Karpas-422 (cell line): ENCODE measurements around the gene HDAC10. TPM values are rescaled to one million over a fixed set of nuclear protein-coding genes. Genes with fewer than 3 reads are reported as not detected.

Experiments
- DNase-seq: peaks from one replicate; pipeline ENCODE4 v3.0.0-alpha.2; 2015
- H2AFZ ChIP-seq: fragments of 200-600 bp; sonication (generic); 2 replicates; pipeline ENCODE4 v1.6.1; 2014; ENCODE audit warnings: antibody characterized with exemption, low read length, mixed read lengths
- H3K27ac ChIP-seq: fragments of 200-600 bp; sonication (generic); 2 replicates; pipeline ENCODE4 v1.5.1; 2014; ENCODE audit warnings: mild to moderate bottlenecking, low read length, moderate library complexity
- H3K27me3 ChIP-seq: fragments of 200-600 bp; sonication (generic); 2 replicates; pipeline ENCODE4 v1.6.1; 2014; ENCODE audit warnings: low read length, mixed read lengths
- H3K36me3 ChIP-seq: fragments of 200-600 bp; sonication (generic); 2 replicates; pipeline ENCODE4 v1.6.1; 2014; ENCODE audit warnings: low read length, mixed read lengths; ENCODE audit not compliant: insufficient read depth
- H3K4me1 ChIP-seq: fragments of 200-600 bp; sonication (generic); 2 replicates; pipeline ENCODE4 v1.6.1; 2014; ENCODE audit warnings: mild to moderate bottlenecking, low read length, mixed read lengths
- H3K4me2 ChIP-seq: fragments of 200-600 bp; sonication (generic); 2 replicates; pipeline ENCODE4 v1.6.1; 2014; ENCODE audit warnings: low read length, low read depth, mild to moderate bottlenecking; ENCODE audit not compliant: poor library complexity, severe bottlenecking
- H3K4me3 ChIP-seq: fragments of 200-600 bp; sonication (generic); 2 replicates; pipeline ENCODE4 v1.5.1; 2014; ENCODE audit warnings: mild to moderate bottlenecking, antibody characterized with exemption, low read length, mixed read lengths
- H3K79me2 ChIP-seq: fragments of 200-600 bp; sonication (generic); 2 replicates; pipeline ENCODE4 v1.6.1; 2014; ENCODE audit warnings: mild to moderate bottlenecking, low read length, mixed read lengths
- H3K9ac ChIP-seq: fragments of 200-600 bp; sonication (generic); 2 replicates; pipeline ENCODE4 v1.6.0; 2014; ENCODE audit warnings: low read length
- H3K9me2 ChIP-seq: fragments of 200-600 bp; sonication (generic), shearing (Covaris generic); replicated peaks from 2 replicates; pipeline ENCODE4 v1.6.0; 2014; ENCODE audit warnings: mild to moderate bottlenecking, low read length, moderate library complexity; ENCODE audit not compliant: insufficient read depth
- H3K9me3 ChIP-seq: fragments of 300-700, 200-600 bp; sonication (generic); 2 replicates; pipeline ENCODE4 v1.6.1; 2014; ENCODE audit warnings: low read length, mixed read lengths
- H4K20me1 ChIP-seq: fragments of 200-600 bp; sonication (generic); 2 replicates; pipeline ENCODE4 v1.6.1; 2014; ENCODE audit warnings: mild to moderate bottlenecking, antibody characterized with exemption, low read length, low read depth; ENCODE audit not compliant: insufficient read depth
- total RNA-seq: library from RNA; depleted of rRNA; stranded (reverse); fragments of >200 nt; shearing (Covaris generic); gene quantifications from 2 replicates; pipeline ENCODE4 v1.2.3, GENCODE V29; 2014; ENCODE audit warnings: low replicate concordance

The HDAC10 gene
- total RNA-seq, 1 experiment from 2014 or later = 42.3 TPM

GRCh38 chr22:50257041-50257440 is 6.0 kb upstream of the HDAC10 start:
- Histone ChIP-seq H2AFZ (no peak overlapping the region), H3K4me1 (peaks cover 11% of the 10 kb centered on the region), H4K20me1 (peaks cover 6% of the 10 kb centered on the region; the same call in 1 of the 2 replicates), H3K9ac (no peak overlapping the region), H3K79me2 (peaks cover 25% of the 10 kb centered on the region), H3K36me3 (no peaks in the 10 kb centered on the region; the same call in 1 of the 2 replicates), H3K27me3 (no peaks in the 10 kb centered on the region), H3K4me3 (no peak overlapping the region), H3K9me2 (no peaks in the 10 kb centered on the region), H3K4me2 (no peak overlapping the region), H3K27ac (no peak overlapping the region), H3K9me3 (no peaks in the 10 kb centered on the region)
- DNase-seq = no peak

GRCh38 chr22:50256258-50256862 is 5.3 kb upstream of the HDAC10 start:
- Histone ChIP-seq H3K4me2 (no peak overlapping the region), H3K9me3 (no peaks in the 10 kb centered on the region), H4K20me1 (peaks cover 6% of the 10 kb centered on the region; the same call in 1 of the 2 replicates), H2AFZ (no peak overlapping the region), H3K36me3 (no peaks in the 10 kb centered on the region; the same call in 1 of the 2 replicates), H3K27me3 (no peaks in the 10 kb centered on the region), H3K4me1 (peaks cover 15% of the 10 kb centered on the region), H3K9me2 (no peaks in the 10 kb centered on the region), H3K27ac (no peak overlapping the region), H3K79me2 (peaks cover 25% of the 10 kb centered on the region), H3K4me3 (no peak overlapping the region), H3K9ac (no peak overlapping the region)
- DNase-seq = no peak

- H3K4me2 ChIP-seq = no peak overlapping the region
- H3K4me1 ChIP-seq = peaks cover 17% of the 10 kb centered on the region
- H3K4me3 ChIP-seq = no peak overlapping the region
- no peaks in the 10 kb centered on the region for H3K9me3 ChIP-seq
- DNase-seq = no peak
- H3K9ac ChIP-seq = no peak overlapping the region
- no peak overlapping the region for H2AFZ ChIP-seq
- H3K9me2 ChIP-seq = no peaks in the 10 kb centered on the region
- H4K20me1 ChIP-seq = peaks cover 6% of the 10 kb centered on the region; the same call in 1 of the 2 replicates
- H3K36me3 ChIP-seq = no peaks in the 10 kb centered on the region; the same call in 1 of the 2 replicates
- H3K27me3 ChIP-seq = no peaks in the 10 kb centered on the region
- peaks cover 23% of the 10 kb centered on the region for H3K79me2 ChIP-seq
- no peak overlapping the region for H3K27ac ChIP-seq
These were observed 4.5 kb upstream of the HDAC10 start for GRCh38 chr22:50255607-50256006.

- peaks cover 7% of the 10 kb centered on the region; the same call in 1 of the 2 replicates for H4K20me1 ChIP-seq
- no peaks in the 10 kb centered on the region; the same call in 1 of the 2 replicates for H3K36me3 ChIP-seq
- DNase-seq = no peak
- H3K4me2 ChIP-seq = no peak overlapping the region
- H3K9me3 ChIP-seq = no peaks in the 10 kb centered on the region
- no peaks in the 10 kb centered on the region for H3K9me2 ChIP-seq
- H3K27me3 ChIP-seq = no peaks in the 10 kb centered on the region
- H3K4me3 ChIP-seq = no peak overlapping the region
- H2AFZ ChIP-seq = no peak overlapping the region
- H3K27ac ChIP-seq = no peak overlapping the region
- peaks cover 23% of the 10 kb centered on the region for H3K79me2 ChIP-seq
- peaks cover 19% of the 10 kb centered on the region for H3K4me1 ChIP-seq
- H3K9ac ChIP-seq = no peak overlapping the region
These were observed 4.0 kb upstream of the HDAC10 start for GRCh38 chr22:50255099-50255498.

GRCh38 chr22:50253941-50254340 is 2.9 kb upstream of the HDAC10 start:
- Histone ChIP-seq H3K9ac (no peak overlapping the region), H3K4me1 (peaks cover 26% of the 10 kb centered on the region), H3K4me3 (no peak overlapping the region), H3K9me2 (no peaks in the 10 kb centered on the region), H4K20me1 (peaks cover 12% of the 10 kb centered on the region; the same call in 1 of the 2 replicates), H3K27me3 (no peaks in the 10 kb centered on the region), H3K9me3 (no peaks in the 10 kb centered on the region), H3K36me3 (no peaks in the 10 kb centered on the region; the same call in 1 of the 2 replicates), H3K79me2 (peaks cover 22% of the 10 kb centered on the region), H3K27ac (no peak overlapping the region), H2AFZ (no peak overlapping the region), H3K4me2 (no peak overlapping the region)
- DNase-seq = no peak

GRCh38 chr22:50253046-50253915 is 2.2 kb upstream of the HDAC10 start:
- Histone ChIP-seq H3K27me3 (no peaks in the 10 kb centered on the region), H2AFZ (no peak overlapping the region), H3K4me3 (no peak overlapping the region), H3K36me3 (no peaks in the 10 kb centered on the region), H3K79me2 (peaks cover 16% of the 10 kb centered on the region), H3K27ac (no peak overlapping the region), H3K9ac (no peak overlapping the region), H3K4me2 (no peak overlapping the region), H3K4me1 (peaks cover 32% of the 10 kb centered on the region), H4K20me1 (peaks cover 13% of the 10 kb centered on the region; the same call in 1 of the 2 replicates), H3K9me3 (no peaks in the 10 kb centered on the region), H3K9me2 (no peaks in the 10 kb centered on the region)
- no peak for DNase-seq

GRCh38 chr22:50252082-50253045 is 1.3 kb upstream of the HDAC10 start:
- no peaks in the 10 kb centered on the region for H3K9me2 ChIP-seq
- peak overlapping the region; percentile 85 for H3K27ac ChIP-seq
- no peaks in the 10 kb centered on the region for H3K27me3 ChIP-seq
- no peaks in the 10 kb centered on the region for H3K9me3 ChIP-seq
- no peak overlapping the region for H2AFZ ChIP-seq
- peak overlapping the region; percentile 99 for H3K4me3 ChIP-seq
- peaks cover 19% of the 10 kb centered on the region for H3K79me2 ChIP-seq
- peak overlapping the region; percentile 99 for H3K9ac ChIP-seq
- H3K4me2 ChIP-seq = peak overlapping the region; percentile 97
- peaks cover 20% of the 10 kb centered on the region; the same call in 1 of the 2 replicates for H4K20me1 ChIP-seq
- H3K36me3 ChIP-seq = peaks cover 3% of the 10 kb centered on the region; the same call in 1 of the 2 replicates
- peaks cover 41% of the 10 kb centered on the region for H3K4me1 ChIP-seq
- peak; percentile 87 for DNase-seq
